SHP77 (cell line): ENCODE data around the gene NAA25.

ENCODE experiments used
- DNase-seq, 2 experiments: peaks; one replicate each; lab custom pipeline; 2025; lab: John Stamatoyannopoulos, UW

NAA25 gene

DNA sequence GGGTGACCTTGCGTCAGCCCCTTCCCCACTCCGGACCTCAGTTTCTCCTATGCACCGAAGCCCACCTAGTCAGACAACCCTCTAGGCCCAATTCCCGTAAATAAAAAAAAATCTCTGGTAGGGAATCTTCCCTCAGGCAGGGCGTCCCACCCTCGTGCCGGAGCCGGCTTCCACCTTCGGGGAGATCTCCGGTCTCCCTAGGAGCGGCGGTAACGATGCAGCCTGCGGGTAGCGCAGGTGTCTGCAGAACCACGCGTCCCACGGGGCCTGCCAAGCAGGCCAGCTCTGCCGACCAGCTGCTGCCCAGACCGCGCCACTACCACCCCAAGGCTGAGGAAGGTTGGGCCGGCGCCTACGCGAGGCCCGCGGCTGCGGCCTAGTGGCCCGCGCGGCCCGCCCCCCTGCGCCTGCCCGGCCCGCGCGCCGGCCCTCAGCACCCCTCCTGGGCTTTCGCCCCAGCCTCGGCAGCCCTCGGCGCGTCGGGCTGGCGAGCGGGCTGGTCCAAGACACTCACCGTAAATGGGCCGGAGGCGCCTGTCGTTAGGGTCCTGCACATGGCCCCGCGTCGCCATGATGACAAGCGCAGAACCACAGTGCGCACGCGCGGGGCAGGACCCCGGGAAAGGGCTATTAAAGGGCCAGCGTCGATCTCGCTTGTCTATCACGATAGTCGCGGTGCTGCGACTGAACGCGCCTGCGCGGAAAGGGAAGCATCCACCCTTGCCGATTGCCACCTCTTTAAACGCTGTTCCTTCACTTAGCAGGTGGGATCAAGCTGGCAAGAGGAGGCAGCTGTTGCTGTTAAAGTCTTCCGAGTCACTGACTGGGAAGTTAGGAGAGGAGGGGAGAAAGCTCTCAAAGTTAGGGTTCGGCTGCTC is at the start of gene NAA25:
Gene NAA25 (minus strand): TSS at position 582 of the 878 bp plus-strand sequence. CDS start 10 bp downstream, at position 572.
- DNase-seq: peak; percentile 87 to 92

GRCh38 chr12:112153893-112154219 is 45.3 kb upstream of the NAA25 start:
- no peak for DNase-seq

DNA sequence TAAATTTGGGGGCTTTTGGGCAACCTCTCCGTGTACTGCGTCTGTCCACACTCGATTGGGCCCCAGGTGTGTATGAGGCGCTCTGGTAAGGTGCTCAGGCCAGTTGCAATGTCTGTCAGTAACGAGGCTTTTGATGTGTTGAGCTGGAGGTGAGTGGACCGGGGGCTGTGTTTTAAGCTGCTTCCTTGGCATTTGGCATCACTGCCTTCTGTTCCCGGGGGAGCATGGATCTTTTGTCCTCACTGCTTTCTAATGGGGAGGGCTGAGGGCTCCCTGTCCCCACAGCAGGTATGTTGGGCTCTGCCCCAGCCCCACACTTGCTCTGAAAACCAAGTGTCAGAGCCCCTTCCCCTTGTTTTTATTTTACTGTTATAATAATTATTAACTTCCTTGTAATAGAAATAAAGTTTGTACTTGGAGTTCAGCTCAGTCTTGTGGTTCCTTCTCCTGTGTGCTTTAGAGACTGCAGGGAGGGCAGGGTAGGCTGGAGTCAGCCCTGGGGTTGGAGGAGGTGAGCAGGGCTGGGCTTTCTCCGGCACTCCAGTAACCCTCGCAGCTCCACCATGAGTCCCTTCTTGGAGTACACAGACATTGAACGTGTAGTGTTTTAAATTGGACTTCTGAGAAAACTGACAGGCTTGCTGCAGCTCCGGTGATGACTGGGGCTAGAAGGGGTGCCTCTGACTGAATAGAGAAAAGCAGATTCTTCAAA is 44.8 kb upstream of the NAA25 start:
- no peak for DNase-seq

- no peak for DNase-seq
Observed at GRCh38 chr12:112151766-112152541, 43.4 kb upstream of the NAA25 start.

DNA sequence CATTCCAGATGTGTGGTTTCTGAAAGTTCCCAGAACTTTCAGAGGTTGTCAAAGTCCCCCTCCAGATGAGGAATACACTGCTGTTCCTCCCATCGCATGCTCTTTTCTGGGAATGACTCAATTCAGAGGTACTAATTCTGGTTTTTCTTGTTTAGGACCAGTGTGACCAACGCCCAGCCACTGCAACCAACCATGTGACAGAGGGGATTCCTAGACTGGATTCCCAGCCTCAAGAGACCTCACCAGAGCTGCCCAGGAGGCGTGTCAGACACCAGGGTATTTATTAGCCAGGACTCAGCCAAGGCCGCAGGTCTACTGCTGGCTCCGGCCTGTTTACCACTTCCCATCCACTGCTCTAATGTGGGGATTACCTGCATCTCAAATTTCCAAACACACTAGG is 41.0 kb upstream of the NAA25 start:
- no peak for DNase-seq

- DNase-seq: no peak
Observed at GRCh38 chr12:112148031-112148513, 39.5 kb upstream of the NAA25 start.

- DNase-seq: no peak
Observed at GRCh38 chr12:112146123-112146522, 37.5 kb upstream of the NAA25 start.

- DNase-seq: no peak
Observed at GRCh38 chr12:112140728-112141127, 32.1 kb upstream of the NAA25 start.

DNA sequence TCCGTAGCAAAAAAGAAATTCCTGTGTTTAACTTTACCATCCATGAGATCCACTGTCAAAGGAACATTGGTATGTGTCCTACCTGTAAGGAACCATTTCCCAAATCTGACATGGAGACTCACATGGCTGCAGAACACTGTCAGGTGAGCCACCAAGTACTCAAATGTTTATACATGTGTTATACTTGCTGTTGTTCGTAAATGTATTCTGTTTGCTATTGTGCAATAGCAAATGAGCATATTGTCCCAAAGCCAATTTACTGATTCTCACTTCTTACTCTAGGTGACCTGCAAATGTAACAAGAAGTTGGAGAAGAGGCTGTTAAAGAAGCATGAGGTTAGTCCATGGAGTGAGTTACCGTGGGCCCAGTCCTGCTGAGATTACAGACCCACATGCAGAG is 26.1 kb upstream of the NAA25 start:
- DNase-seq: no peak

- no peak for DNase-seq
Observed at GRCh38 chr12:112133418-112133817, 24.8 kb upstream of the NAA25 start.

DNA sequence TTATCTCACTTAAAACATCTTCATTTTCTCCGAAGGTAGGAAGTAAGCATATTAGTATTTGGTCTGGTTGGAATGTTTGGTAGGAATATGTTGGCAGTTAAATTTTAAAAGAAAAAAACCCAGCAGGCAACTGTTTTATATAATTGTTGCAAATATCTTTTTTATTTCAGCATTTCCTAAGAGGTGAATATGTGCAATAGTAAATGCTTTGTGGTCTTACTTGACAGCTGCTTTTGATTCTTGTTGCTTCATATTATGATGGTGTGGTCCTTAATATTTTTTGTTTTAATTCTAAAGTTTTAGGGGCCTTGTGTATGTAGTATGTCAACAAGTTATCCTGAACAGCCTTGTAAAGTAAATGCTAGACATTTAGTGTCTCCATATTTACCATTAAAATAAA is 23.1 kb upstream of the NAA25 start:
- DNase-seq: no peak

GRCh38 chr12:112130441-112130998 is 21.9 kb upstream of the NAA25 start:
- no peak for DNase-seq

DNA sequence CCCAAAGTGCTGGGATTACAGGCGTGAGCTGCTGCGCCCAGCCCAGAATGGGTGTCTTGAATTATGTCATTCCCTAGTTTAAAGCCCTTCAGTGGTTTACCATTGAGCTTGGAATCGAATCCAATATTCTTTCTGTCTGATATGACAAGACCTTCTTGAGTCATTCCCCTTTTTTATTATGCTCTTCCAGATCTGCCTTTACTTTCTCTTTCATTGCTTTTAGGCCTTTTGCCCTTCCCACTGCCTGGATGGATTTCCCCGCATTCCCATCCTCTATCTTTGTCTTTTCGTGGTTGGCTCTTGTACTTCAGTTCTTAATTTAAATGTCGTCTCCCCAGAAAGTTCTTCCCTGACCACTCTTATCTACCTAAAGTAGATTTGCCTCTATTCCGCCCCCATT is 18.3 kb upstream of the NAA25 start:
- DNase-seq: no peak

DNA sequence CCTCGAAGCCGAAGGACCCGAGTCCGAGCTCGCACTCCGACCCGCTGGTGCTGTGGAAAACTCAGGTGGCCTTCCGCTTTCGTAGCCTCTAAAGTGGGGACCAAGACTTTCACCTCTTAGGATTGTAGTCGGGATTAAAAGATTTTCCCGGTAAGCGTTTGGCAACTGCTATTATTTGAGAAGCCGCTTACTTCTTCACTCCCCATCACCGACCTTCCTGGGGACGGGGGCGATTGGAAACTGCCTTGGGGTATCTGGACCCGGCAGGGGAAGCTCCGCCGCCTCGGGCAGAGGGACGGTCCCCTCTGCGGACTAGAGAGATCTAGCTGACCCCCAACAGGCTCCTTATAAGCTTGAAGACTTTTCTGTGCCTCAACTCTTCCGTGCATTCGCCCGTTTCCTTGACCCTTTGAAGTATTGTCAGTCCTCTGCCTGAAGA is 17.4 kb upstream of the NAA25 start:
- DNase-seq: no peak

- peak; percentile 97 to 99 for DNase-seq
Observed at GRCh38 chr12:112125250-112125999, 16.8 kb upstream of the NAA25 start, which contains the start of gene TRAFD1. Gene TRAFD1 (plus strand): TSS chr12:112125560. CDS start chr12:112130523, 4,963 bp downstream.

GRCh38 chr12:112124918-112125249 is 16.3 kb upstream of the NAA25 start:
- DNase-seq: no peak

GRCh38 chr12:112122823-112123690 is 14.5 kb upstream of the NAA25 start:
- no peak for DNase-seq

DNA sequence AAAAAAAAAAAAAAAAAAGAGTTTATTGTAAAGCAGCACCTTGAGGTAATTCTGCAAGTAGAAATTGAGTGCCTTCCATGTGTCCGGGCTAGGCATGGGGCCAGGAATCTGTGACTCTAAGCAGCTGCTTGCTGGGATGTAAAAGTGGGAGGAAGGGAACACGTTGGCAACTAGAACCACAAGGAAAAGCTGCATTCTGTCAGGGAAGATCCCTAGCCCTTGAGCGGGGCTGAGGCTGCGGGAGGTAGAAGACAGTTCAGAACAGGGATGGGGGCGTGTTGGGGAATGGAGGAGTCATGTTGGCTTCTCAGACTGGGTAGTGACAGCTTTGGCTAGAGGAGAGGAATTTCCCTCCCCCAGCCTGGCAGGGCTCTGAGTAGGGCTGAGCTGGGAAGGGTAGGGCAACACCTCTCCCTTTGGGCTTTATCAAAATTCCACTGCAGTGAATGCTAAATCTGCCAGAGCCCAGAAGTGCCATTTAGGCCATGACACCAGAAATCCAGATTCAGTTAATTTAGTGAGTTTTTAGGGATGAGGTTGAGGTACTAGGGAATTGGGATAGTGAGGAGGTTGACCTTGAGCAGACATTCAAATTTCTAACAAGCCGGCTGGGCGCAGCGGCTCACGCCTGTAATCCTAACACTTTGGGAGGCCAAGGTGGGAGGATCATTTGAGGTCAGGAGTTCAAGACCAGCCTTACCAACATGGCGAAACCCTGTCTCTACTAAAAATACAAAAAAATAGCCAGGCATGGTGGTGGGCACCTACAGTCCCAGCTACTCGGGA is 13.4 kb upstream of the NAA25 start:
- DNase-seq: peak in 1 of 2 experiments; percentile 10

- no peak for DNase-seq
Observed at GRCh38 chr12:112117685-112118084, 9.1 kb upstream of the NAA25 start.
